22Rv1 (cell line): ENCODE data around the gene CUX1.

Experiments used
- CTCF ChIP-seq: fragments of 450-650 bp; IDR thresholded peaks from 2 replicates; pipeline ENCODE4 v1.5.1; 2017; ENCODE audit warnings: mild to moderate bottlenecking
- ZFX ChIP-seq: fragments of 450-650 bp; IDR thresholded peaks from 2 replicates; pipeline ENCODE4 v1.6.1; 2017; ENCODE audit warnings: antibody characterized with exemption, borderline replicate concordance

GRCh38 chr7:101964680-101965452 lies 147.4 kb downstream of the CUX1 start:
- TF ChIP-seq CTCF (no peak), ZFX (no peak)
